Memory B cell (primary cell): ENCODE data around the gene SLC6A6.
A peak's percentile ranks its signal among the peaks of the same experiment; 100 is the strongest.
"Not testable (repeated sequence)": the region's sequence is repeated elsewhere in the genome, so short reads cannot be mapped to it uniquely, and the experiment has no call there.

Experiments
- ATAC-seq: fragments of 150-1000 bp; cut with Tn5 transposase; 2 replicates; pipeline ENCODE4 v1.10.0; 2021; ENCODE audit warnings: low read depth, mild to moderate bottlenecking, moderate library complexity
- DNase-seq, 2 donors: peaks; one replicate each; pipeline ENCODE4 v3.0.0; 2022; ENCODE audit warnings: low spot score in 2 of 2
- H3K27ac Mint-ChIP-seq: one replicate; pipeline ENCODE4 v1.8.0; 2022; ENCODE audit warnings: mild to moderate bottlenecking, moderate library complexity, mixed read lengths
- H3K27me3 Mint-ChIP-seq: one replicate; pipeline ENCODE4 v1.8.0; 2022; ENCODE audit warnings: mixed read lengths
- H3K36me3 Mint-ChIP-seq: one replicate; pipeline ENCODE4 v1.8.0; 2022; ENCODE audit warnings: mild to moderate bottlenecking, mixed read lengths
- H3K4me1 Mint-ChIP-seq: one replicate; pipeline ENCODE4 v1.8.0; 2022; ENCODE audit warnings: mixed read lengths
- H3K4me3 Mint-ChIP-seq: one replicate; pipeline ENCODE4 v1.8.0; 2022; ENCODE audit warnings: mild to moderate bottlenecking, moderate library complexity, mixed read lengths
- H3K9me3 Mint-ChIP-seq: one replicate; pipeline ENCODE4 v1.8.0; 2022; ENCODE audit warnings: mixed read lengths

SLC6A6 gene

GRCh38 chr3:14508966-14509795, 106.8 kb downstream of the SLC6A6 start:
- Mint-ChIP-seq H3K9me3 (no peaks in the 10 kb centered on the region), H3K4me3 (no peak overlapping the region), H3K36me3 (no peaks in the 10 kb centered on the region), H3K27me3 (peaks cover 14% of the 10 kb centered on the region), H3K27ac (no peak overlapping the region), H3K4me1 (peaks cover 3% of the 10 kb centered on the region)
- ATAC-seq (peak; percentile 53), DNase-seq (peak; percentile 38 to 55)

- no peaks in the 10 kb centered on the region for H3K36me3 Mint-ChIP-seq
- ATAC-seq (no peak), DNase-seq (no peak)
- H3K4me1 Mint-ChIP-seq = peaks cover 3% of the 10 kb centered on the region
- peaks cover 10% of the 10 kb centered on the region for H3K27me3 Mint-ChIP-seq
- H3K4me3 Mint-ChIP-seq = no peak overlapping the region
- H3K27ac Mint-ChIP-seq = no peak overlapping the region
- H3K9me3 Mint-ChIP-seq = no peaks in the 10 kb centered on the region
Observed at GRCh38 chr3:14509796-14510100, 107.3 kb downstream of the SLC6A6 start.

GRCh38 chr3:14510838-14511622, 108.6 kb downstream of the SLC6A6 start:
- H3K27me3 Mint-ChIP-seq = peaks cover 6% of the 10 kb centered on the region
- no peak overlapping the region for H3K27ac Mint-ChIP-seq
- H3K9me3 Mint-ChIP-seq = no peaks in the 10 kb centered on the region
- ATAC-seq = no peak
- H3K4me1 Mint-ChIP-seq = peaks cover 3% of the 10 kb centered on the region
- no peak overlapping the region for H3K4me3 Mint-ChIP-seq
- DNase-seq = no peak
- H3K36me3 Mint-ChIP-seq = no peaks in the 10 kb centered on the region

GRCh38 chr3:14511623-14512280, 109.3 kb downstream of the SLC6A6 start:
- H3K27ac Mint-ChIP-seq = no peak overlapping the region
- peaks cover 3% of the 10 kb centered on the region for H3K4me1 Mint-ChIP-seq
- peaks cover 6% of the 10 kb centered on the region for H3K27me3 Mint-ChIP-seq
- no peak overlapping the region for H3K4me3 Mint-ChIP-seq
- DNase-seq (no peak), ATAC-seq (no peak)
- H3K36me3 Mint-ChIP-seq = no peaks in the 10 kb centered on the region
- no peaks in the 10 kb centered on the region for H3K9me3 Mint-ChIP-seq

- peaks cover 7% of the 10 kb centered on the region for H3K27me3 Mint-ChIP-seq
- no peaks in the 10 kb centered on the region for H3K9me3 Mint-ChIP-seq
- no peak overlapping the region for H3K27ac Mint-ChIP-seq
- DNase-seq (no peak), ATAC-seq (no peak)
- no peak overlapping the region for H3K4me3 Mint-ChIP-seq
- H3K4me1 Mint-ChIP-seq = peaks cover 3% of the 10 kb centered on the region
- H3K36me3 Mint-ChIP-seq = no peaks in the 10 kb centered on the region
Observed at GRCh38 chr3:14512281-14512941, 110.0 kb downstream of the SLC6A6 start.

- ATAC-seq (no peak), DNase-seq (no peak)
- H3K36me3 Mint-ChIP-seq = no peaks in the 10 kb centered on the region
- H3K27me3 Mint-ChIP-seq = peaks cover 6% of the 10 kb centered on the region
- peaks cover 3% of the 10 kb centered on the region for H3K4me1 Mint-ChIP-seq
- no peak overlapping the region for H3K27ac Mint-ChIP-seq
- no peaks in the 10 kb centered on the region for H3K9me3 Mint-ChIP-seq
- H3K4me3 Mint-ChIP-seq = no peak overlapping the region
Observed at GRCh38 chr3:14512942-14513327, 110.5 kb downstream of the SLC6A6 start.

- no peak for DNase-seq
- no peak overlapping the region for H3K4me3 Mint-ChIP-seq
- H3K9me3 Mint-ChIP-seq = no peaks in the 10 kb centered on the region
- H3K36me3 Mint-ChIP-seq = no peaks in the 10 kb centered on the region
- ATAC-seq = no peak
- no peak overlapping the region for H3K27ac Mint-ChIP-seq
- peaks cover 3% of the 10 kb centered on the region for H3K4me1 Mint-ChIP-seq
- peaks cover 6% of the 10 kb centered on the region for H3K27me3 Mint-ChIP-seq
Observed at GRCh38 chr3:14513566-14514322, 111.3 kb downstream of the SLC6A6 start.

GRCh38 chr3:14514323-14514720, 111.9 kb downstream of the SLC6A6 start:
- no peak for ATAC-seq
- no peak for DNase-seq

GRCh38 chr3:14515526-14515925, 113.1 kb downstream of the SLC6A6 start:
- not testable (repeated sequence) for H3K4me1 Mint-ChIP-seq, ATAC-seq

More at GRCh38 chr3:14514323-14514720, 111.9 kb downstream of the SLC6A6 start:
- Mint-ChIP-seq H3K4me3 (no peak overlapping the region), H3K27ac (no peak overlapping the region), H3K36me3 (no peaks in the 10 kb centered on the region), H3K4me1 (peaks cover under 1% of the 10 kb centered on the region), H3K27me3 (peaks cover 3% of the 10 kb centered on the region), H3K9me3 (no peaks in the 10 kb centered on the region)

GRCh38 chr3:14516738-14517345, 114.4 kb downstream of the SLC6A6 start:
- ATAC-seq (no peak), DNase-seq (no peak)
- H3K4me3 Mint-ChIP-seq = no peak overlapping the region
- H3K27me3 Mint-ChIP-seq = peaks cover 10% of the 10 kb centered on the region
- H3K27ac Mint-ChIP-seq = no peak overlapping the region
- no peaks in the 10 kb centered on the region for H3K4me1 Mint-ChIP-seq
- H3K9me3 Mint-ChIP-seq = no peaks in the 10 kb centered on the region
- no peaks in the 10 kb centered on the region for H3K36me3 Mint-ChIP-seq

More at GRCh38 chr3:14515526-14515925, 113.1 kb downstream of the SLC6A6 start:
- H3K9me3 Mint-ChIP-seq, H3K27ac Mint-ChIP-seq, H3K36me3 Mint-ChIP-seq, H3K27me3 Mint-ChIP-seq, DNase-seq, H3K4me3 Mint-ChIP-seq: not testable (repeated sequence)

- no peaks in the 10 kb centered on the region for H3K36me3 Mint-ChIP-seq
- ATAC-seq (no peak), DNase-seq (no peak)
- H3K9me3 Mint-ChIP-seq = no peaks in the 10 kb centered on the region
- H3K4me3 Mint-ChIP-seq = no peak overlapping the region
- H3K27ac Mint-ChIP-seq = no peak overlapping the region
- H3K4me1 Mint-ChIP-seq = no peaks in the 10 kb centered on the region
- H3K27me3 Mint-ChIP-seq = peaks cover 10% of the 10 kb centered on the region
Observed at GRCh38 chr3:14517601-14518431, 115.4 kb downstream of the SLC6A6 start.

- ATAC-seq (no peak), DNase-seq (no peak)
- H3K36me3 Mint-ChIP-seq = no peaks in the 10 kb centered on the region
- no peaks in the 10 kb centered on the region for H3K4me1 Mint-ChIP-seq
- no peaks in the 10 kb centered on the region for H3K9me3 Mint-ChIP-seq
- H3K27ac Mint-ChIP-seq = no peak overlapping the region
- peaks cover 13% of the 10 kb centered on the region for H3K27me3 Mint-ChIP-seq
- H3K4me3 Mint-ChIP-seq = no peak overlapping the region
Observed at GRCh38 chr3:14518432-14518802, 116.0 kb downstream of the SLC6A6 start.
